Ovary (tissue), 9 donors: ENCODE data around the gene DMXL1. TPM values are rescaled to one million over a fixed set of nuclear protein-coding genes. Genes with fewer than 3 reads are reported as not detected.

ENCODE experiments used
- DNase-seq, 5 donors: peaks; one replicate each; pipeline ENCODE4 v3.0.0-alpha.2; 2019 to 2020
- H3K27ac ChIP-seq, 2 donors: fragments of 200-600 bp; one replicate each; pipeline versions ENCODE4 v1.5.1 to v1.8.0; 2019 to 2022
- H3K27me3 ChIP-seq: fragments of 200-600 bp; one replicate; pipeline ENCODE4 v1.8.0; 2022
- H3K36me3 ChIP-seq: fragments of 200-600 bp; sonication (generic); one replicate; pipeline ENCODE4 v1.5.1; 2019
- H3K4me1 ChIP-seq: one replicate; pipeline ENCODE4 v1.8.1; 2013; ENCODE audit warnings: mild to moderate bottlenecking, moderate library complexity; ENCODE audit not compliant: insufficient read depth
- H3K4me3 ChIP-seq: fragments of 200-600 bp; sonication (generic); one replicate; pipeline ENCODE4 v1.5.1; 2017
- H3K9me3 ChIP-seq, 2 donors: fragments of 200-600 bp in 1 of 2; sonication (generic) in 1 of 2; one replicate each; pipeline versions ENCODE4 v1.5.1 to v1.8.1; 2013 to 2019; ENCODE audit warnings: mild to moderate bottlenecking in 1 of 2, moderate library complexity in 1 of 2
- EP300 ChIP-seq: sonication (generic); formaldehyde crosslinking; IDR thresholded peaks from one replicate; pipeline ENCODE4 v1.6.1; 2017; ENCODE audit warnings: antibody characterized with exemption
- POLR2A ChIP-seq: fragments of 450-650 bp; IDR thresholded peaks from one replicate; pipeline ENCODE4 v1.6.1; 2017; ENCODE audit warnings: antibody characterized with exemption, mild to moderate bottlenecking, moderate library complexity
- WGBS, 3 donors: extraction: QIAGEN DNeasy Blood & Tissue Kit in 1 of 3; methylation state at CpG; one replicate each; pipeline versions ENCODE4 v1.1.5 to v1.1.7; 2013 to 2017; 5-methylcytosine and 5-hydroxymethylcytosine counted together
- intact Hi-C, 4 donors: fragments of 100-400 bp; cut with DNase I; formaldehyde crosslinking; loops; one replicate each; pipeline versions ENCODE4 v1.11.0 to v1.15.1; 2022 to 2023
- polyA plus RNA-seq, 2 donors: library from polyadenylated mRNA; stranded (reverse); fragments of 200-250 nt in 1 of 2; fragments of 350-450 nt in 1 of 2; fragmentation: Illumina TruSeq in 1 of 2; extraction: RNeasy Lipid Tissue Mini Kit (QIAGEN cat#74804) in 1 of 2; gene quantifications; one replicate each; pipeline ENCODE4 v1.2.3, GENCODE V29; 2013 to 2014
- total RNA-seq, 7 donors: library from RNA; depleted of rRNA in 2 of 7; stranded (reverse); fragments of >200 nt in 2 of 7; fragmentation: NEBNext Ultra II Directional in 3 of 7; extraction: Animal tissue kit (Norgen Biotek cat#: 25700) in 3 of 7; gene quantifications; one replicate each; pipeline versions ENCODE4 v1.1.0 to v1.2.4, GENCODE V29; 2016 to 2023
- TF ChIP-seq, protein P1 (sequence below), 3 donors: fragments of 450-650 bp in 2 of 3; fragments of 200-600 bp in 1 of 3; IDR thresholded peaks; one replicate each; pipeline versions ENCODE4 v1.5.1 to v1.8.0; 2016 to 2022; ENCODE audit warnings: antibody characterized with exemption in 3 of 3, mild to moderate bottlenecking in 1 of 3
- donor health status: DM: no; HTN: no; CAD: no; lungs with moderate emphysema.
- donor health status: DM: no; HTN: no; CAD: no.
- donor health status: Bipolar disorder and iron deficiency.
- donor health status: DM: yes; HTN: yes; CAD: no.
- donor health status: DM: no; HTN: no; CAD: no.
- donor health status: DM: yes; HTN: yes; CAD: no.

DMXL1 gene
- total and polyA plus RNA-seq, 9 donors = 11.9 to 50.1 (median 39.1) TPM

DNA sequence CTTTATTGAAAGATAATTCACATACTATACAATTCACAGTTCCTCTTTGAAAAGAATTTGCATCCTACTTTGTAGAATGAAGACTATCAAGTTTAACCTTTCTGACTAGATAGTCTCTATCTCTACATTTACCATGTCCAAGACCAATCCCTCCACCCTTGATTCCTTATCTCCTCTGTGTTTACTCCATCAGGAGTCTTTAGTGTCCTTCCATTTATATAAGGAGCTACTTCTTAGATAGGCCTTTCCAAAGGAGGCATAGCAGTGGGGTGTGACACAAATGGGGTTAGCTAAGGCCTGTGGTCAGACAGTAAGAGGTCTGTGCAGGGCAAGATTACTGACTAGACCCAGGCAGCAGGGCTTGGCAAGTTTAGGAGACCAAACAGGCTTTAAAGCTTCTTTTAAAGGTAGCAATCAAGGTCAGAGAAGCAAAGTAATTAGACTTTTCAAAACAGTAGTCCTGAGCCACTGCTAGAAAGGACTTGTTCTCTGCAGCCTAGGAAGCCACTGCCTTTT lies 11.1 kb upstream of the DMXL1 start:
- no peak overlapping the region for H3K27ac ChIP-seq
- intact Hi-C loops = loop anchor here in 1 of 4 donors (5.0 kb wide), 1 partner anchor 1677 kb away; no protein-coding TSS in a partner anchor
- H3K4me3 ChIP-seq = no peak overlapping the region

DNA sequence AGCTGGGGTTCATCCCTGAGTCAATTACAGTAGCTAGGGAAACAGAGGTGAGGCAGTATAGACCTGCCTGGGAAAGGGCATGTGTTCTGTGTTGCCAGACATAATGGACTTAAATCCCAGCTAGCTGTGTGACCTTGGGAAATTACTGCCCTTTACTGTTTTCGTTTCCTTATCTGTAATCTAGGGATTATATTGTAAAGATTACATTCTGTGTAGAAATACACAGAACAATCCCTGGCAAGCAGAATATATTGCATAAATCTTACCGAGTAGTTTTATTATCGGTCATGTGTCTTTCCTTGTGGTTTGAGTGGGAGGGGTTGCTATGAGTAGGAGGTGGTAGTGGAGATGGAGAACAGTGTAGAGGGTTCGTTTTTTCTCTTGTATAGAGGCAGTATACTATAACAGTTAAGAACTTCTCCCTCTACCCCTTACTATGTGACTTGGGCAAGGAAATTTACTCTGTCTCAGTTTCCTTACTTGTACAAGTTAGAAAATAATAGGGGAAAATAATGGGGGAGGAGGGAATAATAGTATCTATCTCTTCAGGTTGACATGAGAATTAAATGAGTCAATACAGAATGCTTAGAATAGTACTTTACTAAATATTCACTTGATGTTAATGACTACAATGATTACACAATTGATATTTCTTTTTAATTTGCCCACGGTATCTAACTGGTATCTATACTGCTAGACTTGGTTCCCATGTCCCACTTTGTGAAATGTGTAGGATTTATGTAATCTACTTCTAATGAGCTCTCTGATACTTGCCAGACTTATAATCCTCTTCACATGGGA lies 7.1 kb upstream of the DMXL1 start:
- no peaks in the 10 kb centered on the region for H3K9me3 ChIP-seq
- WGBS, 3 donors = 17 to 21% (median 19%) methylated on average over 5 of the region's 5 CpGs
- intact Hi-C loops = loop anchor here in 1 of 4 donors (5.0 kb wide), 1 partner anchor 1681 kb away; no protein-coding TSS in a partner anchor
- no peak for TF ChIP-seq POLR2A
- H3K4me1 ChIP-seq = no peaks in the 10 kb centered on the region
- no peak overlapping the region for H3K4me3 ChIP-seq
- H3K36me3 ChIP-seq = no peaks in the 10 kb centered on the region
- no peaks in the 10 kb centered on the region for H3K27me3 ChIP-seq
- no peak overlapping the region for H3K27ac ChIP-seq
- no peak for DNase-seq

More for the DNA sequence above, 11.1 kb upstream of the DMXL1 start:
- TF ChIP-seq EP300 (no peak), POLR2A (no peak)
- TF ChIP-seq, protein P1, sequence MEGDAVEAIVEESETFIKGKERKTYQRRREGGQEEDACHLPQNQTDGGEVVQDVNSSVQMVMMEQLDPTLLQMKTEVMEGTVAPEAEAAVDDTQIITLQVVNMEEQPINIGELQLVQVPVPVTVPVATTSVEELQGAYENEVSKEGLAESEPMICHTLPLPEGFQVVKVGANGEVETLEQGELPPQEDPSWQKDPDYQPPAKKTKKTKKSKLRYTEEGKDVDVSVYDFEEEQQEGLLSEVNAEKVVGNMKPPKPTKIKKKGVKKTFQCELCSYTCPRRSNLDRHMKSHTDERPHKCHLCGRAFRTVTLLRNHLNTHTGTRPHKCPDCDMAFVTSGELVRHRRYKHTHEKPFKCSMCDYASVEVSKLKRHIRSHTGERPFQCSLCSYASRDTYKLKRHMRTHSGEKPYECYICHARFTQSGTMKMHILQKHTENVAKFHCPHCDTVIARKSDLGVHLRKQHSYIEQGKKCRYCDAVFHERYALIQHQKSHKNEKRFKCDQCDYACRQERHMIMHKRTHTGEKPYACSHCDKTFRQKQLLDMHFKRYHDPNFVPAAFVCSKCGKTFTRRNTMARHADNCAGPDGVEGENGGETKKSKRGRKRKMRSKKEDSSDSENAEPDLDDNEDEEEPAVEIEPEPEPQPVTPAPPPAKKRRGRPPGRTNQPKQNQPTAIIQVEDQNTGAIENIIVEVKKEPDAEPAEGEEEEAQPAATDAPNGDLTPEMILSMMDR (IDR thresholded peaks at IDR 0.05) = no peak
- Histone ChIP-seq H3K9me3 (no peaks in the 10 kb centered on the region), H3K36me3 (no peaks in the 10 kb centered on the region), H3K27me3 (no peaks in the 10 kb centered on the region), H3K4me1 (no peaks in the 10 kb centered on the region)
- no peak for DNase-seq

DNA sequence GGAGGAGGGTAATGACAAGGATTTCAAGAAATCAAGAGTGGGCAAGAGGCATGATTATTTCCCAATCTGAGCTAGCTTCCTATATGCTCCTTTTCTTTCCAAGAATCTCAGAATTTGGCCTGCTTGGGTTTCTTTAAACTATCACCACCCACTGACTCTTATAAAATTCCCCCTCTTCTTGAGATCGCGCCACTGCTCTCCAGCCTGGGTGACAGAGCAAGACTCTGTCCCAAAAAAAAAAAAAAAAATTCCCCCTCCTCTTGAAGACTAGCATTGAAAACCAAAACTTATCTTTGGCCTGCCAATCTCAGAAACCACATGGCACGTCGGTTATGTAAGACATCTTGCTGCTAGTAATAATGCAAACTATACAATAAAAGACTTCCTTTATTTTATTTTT lies 3.4 kb upstream of the DMXL1 start:
- intact Hi-C loops = no loop called here
- DNase-seq = no peak
- Histone ChIP-seq H3K9me3 (no peaks in the 10 kb centered on the region), H3K27me3 (no peaks in the 10 kb centered on the region), H3K36me3 (no peaks in the 10 kb centered on the region), H3K4me1 (peaks cover 4% of the 10 kb centered on the region), H3K4me3 (no peak overlapping the region), H3K27ac (no peak overlapping the region)
- no peak for TF ChIP-seq EP300
- WGBS, 3 donors = 94 to 97% (median 94%) methylated on average over 4 of the region's 4 CpGs

DNA sequence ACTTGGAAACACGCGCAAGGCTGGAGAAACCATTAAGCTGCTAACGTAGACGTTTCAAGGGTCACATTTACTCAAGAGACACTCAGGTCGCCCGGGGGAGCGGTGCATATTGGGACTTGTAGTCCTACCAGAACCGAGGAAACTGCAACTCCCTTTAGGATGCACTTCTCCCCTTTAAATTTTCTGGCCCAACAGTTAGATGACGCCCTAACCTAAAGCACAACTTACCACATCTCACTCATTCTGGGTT lies 384 bp upstream of the DMXL1 start:
- 0% methylated on average over 9 of the region's 9 CpGs for WGBS, 3 donors
- intact Hi-C loops = no loop called here

DNA sequence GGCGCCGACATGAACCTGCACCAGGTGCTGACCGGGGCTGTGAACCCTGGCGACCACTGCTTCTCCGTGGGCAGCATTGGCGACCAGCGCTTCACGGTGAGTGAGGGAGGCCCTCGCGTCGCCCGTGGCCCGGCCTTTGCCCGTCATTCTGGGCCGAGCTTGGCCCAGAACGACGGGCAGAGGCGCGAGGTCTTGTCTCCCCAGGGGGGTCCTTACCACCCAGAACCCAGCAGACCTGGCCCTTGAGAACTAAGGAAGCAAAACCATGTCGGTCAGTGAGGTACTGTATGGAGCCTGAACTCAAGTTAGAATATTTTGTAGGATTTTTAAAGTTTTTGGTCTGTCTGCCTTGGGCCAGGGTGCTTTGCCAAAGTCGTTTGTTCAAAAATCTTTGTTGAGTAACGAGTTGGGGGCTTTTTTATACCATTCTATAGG lies 691 bp downstream of the DMXL1 start:
- Histone ChIP-seq H3K4me1 (peaks cover 9% of the 10 kb centered on the region), H3K9me3 (no peaks in the 10 kb centered on the region), H3K27me3 (no peaks in the 10 kb centered on the region), H3K27ac (peak overlapping the region; percentile 38 to 87), H3K4me3 (peak overlapping the region; percentile 91), H3K36me3 (no peaks in the 10 kb centered on the region)
- intact Hi-C loops = no loop called here
- TF ChIP-seq POLR2A = no peak
- TF ChIP-seq EP300 = no peak
- TF ChIP-seq, protein P1 (IDR thresholded peaks at IDR 0.05) = no peak
- DNase-seq = no peak
- WGBS, 3 donors = 0 to 1% (median 0%) methylated on average over 20 to 22 of the region's 22 CpGs

More for the DNA sequence above, 384 bp upstream of the DMXL1 start:
- DNase-seq = no peak
- Histone ChIP-seq H3K36me3 (no peaks in the 10 kb centered on the region), H3K27ac (peak overlapping the region; percentile 64 to 87), H3K4me1 (peaks cover 9% of the 10 kb centered on the region), H3K27me3 (no peaks in the 10 kb centered on the region), H3K9me3 (no peaks in the 10 kb centered on the region), H3K4me3 (peak overlapping the region; percentile 91)
- TF ChIP-seq POLR2A (no peak), EP300 (no peak)
- TF ChIP-seq, protein P1 (IDR thresholded peaks at IDR 0.05) = no peak
